GM19193 (cell line): ENCODE data around the gene AXIN1.

ENCODE experiments used
- POLR2A ChIP-seq: IDR thresholded peaks from 4 replicates; pipeline ENCODE4 v1.6.1; 2011; ENCODE audit not compliant: insufficient read depth, insufficient read length; ENCODE audit errors: extremely low read depth

Gene AXIN1

GRCh38 chr16:353404-354290 is 1.1 kb upstream of the AXIN1 start:
- no peak for TF ChIP-seq POLR2A

GRCh38 chr16:351804-352520 is 561 bp downstream of the AXIN1 start:
- no peak for TF ChIP-seq POLR2A

GRCh38 chr16:350203-350602 is 2.3 kb downstream of the AXIN1 start:
- TF ChIP-seq POLR2A = no peak

- TF ChIP-seq POLR2A = no peak
These were observed 3.3 kb downstream of the AXIN1 start for GRCh38 chr16:349211-349610.

- TF ChIP-seq POLR2A = no peak
These were observed 5.3 kb downstream of the AXIN1 start for GRCh38 chr16:347203-347602.

GRCh38 chr16:346587-346986 is 5.9 kb downstream of the AXIN1 start:
- no peak for TF ChIP-seq POLR2A

GRCh38 chr16:345772-346171 is 6.8 kb downstream of the AXIN1 start:
- TF ChIP-seq POLR2A = no peak

- TF ChIP-seq POLR2A = no peak
These were observed 9.9 kb downstream of the AXIN1 start for GRCh38 chr16:342455-343213.

GRCh38 chr16:340370-341091 is 12.0 kb downstream of the AXIN1 start:
- no peak for TF ChIP-seq POLR2A

GRCh38 chr16:339680-340079 is 12.8 kb downstream of the AXIN1 start:
- TF ChIP-seq POLR2A = no peak

GRCh38 chr16:337975-338575 is 14.4 kb downstream of the AXIN1 start:
- TF ChIP-seq POLR2A = no peak

- TF ChIP-seq POLR2A = no peak
These were observed 15.1 kb downstream of the AXIN1 start for GRCh38 chr16:337437-337836.

GRCh38 chr16:336269-336668 is 16.3 kb downstream of the AXIN1 start:
- TF ChIP-seq POLR2A = no peak

- TF ChIP-seq POLR2A = no peak
These were observed 19.0 kb downstream of the AXIN1 start for GRCh38 chr16:333406-334094.
